H1 (cell line): ENCODE measurements around the gene TMEM221. TPM values are rescaled to one million over a fixed set of nuclear protein-coding genes. Genes with fewer than 3 reads are reported as not detected.

Source experiments
- BACH1 ChIP-seq: IDR thresholded peaks from 2 replicates; pipeline ENCODE4 v1.6.1; 2012; ENCODE audit warnings: low read length, improper control_type of control experiment
- CREB1 ChIP-seq: IDR thresholded peaks from 2 replicates; pipeline ENCODE4 v1.6.1; 2012; ENCODE audit warnings: inconsistent platforms
- CTBP2 ChIP-seq: IDR thresholded peaks from 2 replicates; pipeline ENCODE4 v1.7.0; 2011; ENCODE audit warnings: borderline replicate concordance, mild to moderate bottlenecking, moderate library complexity, mixed read lengths, low read length; ENCODE audit not compliant: insufficient read depth, insufficient read length
- JUND ChIP-seq: IDR thresholded peaks from 2 replicates; pipeline ENCODE4 v1.6.1; 2011; ENCODE audit warnings: mild to moderate bottlenecking, improper control_type of control experiment, low read length
- RFX5 ChIP-seq: IDR thresholded peaks from 2 replicates; pipeline ENCODE4 v1.6.1; 2011; ENCODE audit warnings: low read depth, low read length, improper control_type of control experiment, borderline replicate concordance
- SP4 ChIP-seq: IDR thresholded peaks from 2 replicates; pipeline ENCODE4 v1.6.1; 2012; ENCODE audit warnings: low read length, inconsistent platforms
- TEAD4 ChIP-seq: IDR thresholded peaks from 2 replicates; pipeline ENCODE4 v1.6.1; 2012; ENCODE audit warnings: low read depth, low read length, inconsistent platforms, mixed read lengths
- polyA plus RNA-seq, 7 experiments: library from polyadenylated mRNA; depleted of rRNA in 3 of 7; stranded (reverse) in 5 of 7; unstranded in 2 of 7; fragments of >200 nt in 5 of 7; fragments of 200-250 nt in 2 of 7; gene quantifications; 1 replicate in 5 of 7; 2 replicates in 1 of 7; 4 replicates in 1 of 7; pipeline versions ENCODE4 v1.2.1 to v1.2.3, GENCODE V29; 2011 to 2013; ENCODE audit warnings: missing spikeins in 2 of 7, mixed read lengths in 2 of 7
- total RNA-seq: library from RNA; stranded (reverse); fragmentation: NEBNext Ultra II Directional; extraction: Animal tissue kit (Norgen Biotek cat#: 25700); gene quantifications from 2 replicates; pipeline ENCODE4 v1.2.1, GENCODE V29; 2021
- TF ChIP-seq, protein P1 (sequence below): IDR thresholded peaks from 2 replicates; pipeline ENCODE4 v1.6.1; 2011; ENCODE audit warnings: low read depth, mild to moderate bottlenecking, low read length; ENCODE audit not compliant: insufficient read depth

The TMEM221 gene
- total and polyA plus RNA-seq, 2 of the 8 experiments (the other 6 are each of a cell fraction or from before 2014, with no cell fraction given) = 1.4 to 2.0 TPM

DNA sequence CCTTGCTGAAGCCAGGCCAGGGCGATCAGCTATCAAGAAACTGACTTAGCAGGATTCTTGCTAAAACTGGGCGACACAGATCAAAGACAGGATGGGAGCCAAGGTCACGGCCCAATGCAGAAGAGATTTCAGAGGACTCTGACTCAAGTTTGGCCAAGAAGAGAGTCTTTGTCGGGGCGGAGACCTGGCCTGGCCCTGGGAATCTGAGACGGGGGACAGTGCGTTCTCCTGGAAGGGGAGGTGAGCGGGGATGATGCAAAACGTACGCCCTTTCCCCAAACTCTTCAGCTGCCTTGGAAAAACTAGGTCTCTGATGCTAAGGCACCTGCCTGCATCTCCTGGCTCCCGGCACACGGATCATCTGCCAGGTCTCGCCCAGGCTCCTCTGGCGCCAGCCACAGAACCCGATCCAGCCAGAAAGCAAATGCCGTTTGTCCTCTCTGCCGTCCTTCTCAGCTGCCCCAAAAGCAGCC is 18.8 kb downstream of the TMEM221 start (continued):
- TF ChIP-seq SP4 = no peak
- TF ChIP-seq, protein P1, sequence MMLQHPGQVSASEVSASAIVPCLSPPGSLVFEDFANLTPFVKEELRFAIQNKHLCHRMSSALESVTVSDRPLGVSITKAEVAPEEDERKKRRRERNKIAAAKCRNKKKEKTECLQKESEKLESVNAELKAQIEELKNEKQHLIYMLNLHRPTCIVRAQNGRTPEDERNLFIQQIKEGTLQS = no peak
- TF ChIP-seq BACH1 = no peak
- TF ChIP-seq CREB1 = no peak
- no peak for TF ChIP-seq JUND
- TF ChIP-seq TEAD4 = no peak
- no peak for TF ChIP-seq RFX5
- no peak for TF ChIP-seq CTBP2
- TF ChIP-seq, all 59 proteins: peak for 0
